Transverse colon (tissue), 4 donors: ENCODE data around the gene HAO1.

Experiments
- POLR2A ChIP-seq: fragments of 450-650 bp; IDR thresholded peaks from one replicate; pipeline ENCODE4 v1.6.1; 2016; ENCODE audit warnings: antibody characterized with exemption, mild to moderate bottlenecking, moderate library complexity
- POLR2AphosphoS5 ChIP-seq, 3 donors: sonication (generic); formaldehyde crosslinking; IDR thresholded peaks; one replicate each; pipeline ENCODE4 v1.6.1; 2016; ENCODE audit warnings: antibody characterized with exemption in 3 of 3
- TF ChIP-seq, protein P1 (sequence below), 5 experiments: fragments of 200-600 bp in 3 of 5; fragments of 450-650 bp in 2 of 5; sonication (generic) in 3 of 5; IDR thresholded peaks; 1 replicate in 2 of 5; 2 replicates in 3 of 5; pipeline ENCODE4 v1.5.1; 2016 to 2017; ENCODE audit warnings: antibody characterized with exemption in 5 of 5, inconsistent platforms in 3 of 5, mild to moderate bottlenecking in 2 of 5, moderate library complexity in 1 of 5

DNA sequence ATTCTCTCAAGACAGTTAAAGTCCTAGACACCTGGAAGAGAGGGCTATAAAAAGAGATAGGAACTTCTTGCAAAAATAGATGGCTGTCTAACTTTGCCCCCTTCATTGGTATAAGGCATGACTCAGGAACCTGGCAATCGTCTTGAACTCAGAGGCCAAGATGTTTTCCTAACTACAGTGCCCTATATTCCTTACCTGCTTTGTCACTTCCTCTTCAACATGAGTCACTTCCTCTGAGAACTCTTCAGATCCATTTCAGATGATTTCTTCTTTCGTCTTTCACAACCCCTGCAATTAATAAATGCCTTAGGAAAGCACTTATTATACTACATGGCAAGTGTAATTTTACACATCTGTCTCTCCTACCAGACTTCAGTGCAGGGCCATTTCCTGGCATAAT, 83.5 kb downstream of the HAO1 start:
- TF ChIP-seq POLR2A (no peak), POLR2AphosphoS5 (IDR thresholded peaks at IDR 0.05) (no peak)
- TF ChIP-seq, protein P1, sequence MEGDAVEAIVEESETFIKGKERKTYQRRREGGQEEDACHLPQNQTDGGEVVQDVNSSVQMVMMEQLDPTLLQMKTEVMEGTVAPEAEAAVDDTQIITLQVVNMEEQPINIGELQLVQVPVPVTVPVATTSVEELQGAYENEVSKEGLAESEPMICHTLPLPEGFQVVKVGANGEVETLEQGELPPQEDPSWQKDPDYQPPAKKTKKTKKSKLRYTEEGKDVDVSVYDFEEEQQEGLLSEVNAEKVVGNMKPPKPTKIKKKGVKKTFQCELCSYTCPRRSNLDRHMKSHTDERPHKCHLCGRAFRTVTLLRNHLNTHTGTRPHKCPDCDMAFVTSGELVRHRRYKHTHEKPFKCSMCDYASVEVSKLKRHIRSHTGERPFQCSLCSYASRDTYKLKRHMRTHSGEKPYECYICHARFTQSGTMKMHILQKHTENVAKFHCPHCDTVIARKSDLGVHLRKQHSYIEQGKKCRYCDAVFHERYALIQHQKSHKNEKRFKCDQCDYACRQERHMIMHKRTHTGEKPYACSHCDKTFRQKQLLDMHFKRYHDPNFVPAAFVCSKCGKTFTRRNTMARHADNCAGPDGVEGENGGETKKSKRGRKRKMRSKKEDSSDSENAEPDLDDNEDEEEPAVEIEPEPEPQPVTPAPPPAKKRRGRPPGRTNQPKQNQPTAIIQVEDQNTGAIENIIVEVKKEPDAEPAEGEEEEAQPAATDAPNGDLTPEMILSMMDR (IDR thresholded peaks at IDR 0.05): no peak
